ENCODE results near the gene MYCL. TPM values are rescaled to one million over a fixed set of nuclear protein-coding genes. Genes with fewer than 3 reads are reported as not detected.

The MYCL gene
- total and polyA plus RNA-seq, 2 experiments from 2014 or later: 6.3 to 7.8 TPM

DNA sequence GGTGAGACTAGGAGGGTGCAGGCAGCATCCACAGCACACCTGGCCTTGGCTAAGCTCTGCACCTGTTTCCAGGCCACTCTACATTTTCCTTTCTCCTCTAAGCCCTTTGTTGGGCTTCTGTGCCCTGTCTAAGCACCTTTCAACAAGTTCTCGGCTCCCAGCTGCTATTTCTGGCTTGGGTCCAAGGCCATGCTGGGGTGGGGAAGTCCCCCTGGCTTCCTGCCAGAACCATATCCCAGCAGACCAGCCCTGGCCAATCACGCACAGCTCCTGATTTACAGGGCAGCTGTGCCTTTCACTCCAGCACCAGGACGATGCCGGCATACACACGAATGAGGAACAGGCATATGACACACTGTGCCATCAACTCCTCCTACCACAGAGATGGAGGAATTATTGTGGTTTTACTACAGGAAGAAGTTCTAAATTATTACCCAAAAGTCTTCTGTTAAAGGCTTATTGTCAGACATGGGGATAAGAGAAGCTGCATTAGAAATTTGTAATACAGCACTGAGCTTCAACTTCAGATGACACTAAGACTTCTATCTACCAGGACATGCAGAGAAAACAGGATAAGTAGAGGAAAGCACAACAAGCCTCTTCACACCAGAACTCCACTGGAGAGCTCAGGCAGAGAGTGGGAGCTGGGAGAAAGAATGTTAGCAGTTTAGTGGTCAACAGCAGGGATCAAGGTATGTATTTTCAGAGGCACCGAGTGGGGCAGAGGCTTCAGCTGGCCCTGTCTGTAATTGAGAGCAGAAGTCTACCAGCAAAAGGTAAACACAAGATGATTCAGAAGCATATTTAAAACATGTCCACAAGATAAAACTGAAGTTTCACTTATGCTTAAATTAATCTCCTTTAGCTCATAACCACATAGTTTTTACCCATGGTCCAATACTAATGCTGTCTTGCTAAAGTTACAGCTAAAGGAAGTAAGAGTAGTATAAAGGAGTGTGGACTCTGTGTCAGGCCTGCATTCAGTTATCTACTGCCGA is 55.8 kb downstream of the MYCL start:
- Histone ChIP-seq H3K79me2 (peaks cover 18% of the 10 kb centered on the region), H3K9me2 (replicated peaks; ENCODE audit: insufficient read depth) (no peaks in the 10 kb centered on the region), H3K9me3 (ENCODE audit: low read depth) (no peaks in the 10 kb centered on the region), H2AFZ (no peak overlapping the region), H3K27me3 (no peaks in the 10 kb centered on the region), H3K4me1 (ENCODE audit: insufficient read depth) (peaks cover 21% of the 10 kb centered on the region), H3K27ac (peak overlapping the region; percentile 82), H4K20me1 (ENCODE audit: insufficient read depth, poor library complexity, severe bottlenecking) (peaks cover 4% of the 10 kb centered on the region), H3K4me2 (peak overlapping the region; percentile 34), H3K4me3 (no peak overlapping the region), H3K36me3 (replicated peaks; ENCODE audit: insufficient read depth, low read depth) (peaks cover 5% of the 10 kb centered on the region)
- peak; percentile 92 for DNase-seq (ENCODE audit: low spot score)
- WGBS (ENCODE audit: low lambda C conversion rate, missing lambda C conversion rate): 31% methylated on average over 7 of the region's 7 CpGs
- TF ChIP-seq EZH2 (IDR thresholded peaks at IDR 0.05; ENCODE audit: borderline replicate concordance) (no peak), EZH2phosphoT487 (IDR thresholded peaks at IDR 0.05; ENCODE audit: low read depth, severe bottlenecking, unreplicated experiment) (no peak)
- TF ChIP-seq, protein P1, sequence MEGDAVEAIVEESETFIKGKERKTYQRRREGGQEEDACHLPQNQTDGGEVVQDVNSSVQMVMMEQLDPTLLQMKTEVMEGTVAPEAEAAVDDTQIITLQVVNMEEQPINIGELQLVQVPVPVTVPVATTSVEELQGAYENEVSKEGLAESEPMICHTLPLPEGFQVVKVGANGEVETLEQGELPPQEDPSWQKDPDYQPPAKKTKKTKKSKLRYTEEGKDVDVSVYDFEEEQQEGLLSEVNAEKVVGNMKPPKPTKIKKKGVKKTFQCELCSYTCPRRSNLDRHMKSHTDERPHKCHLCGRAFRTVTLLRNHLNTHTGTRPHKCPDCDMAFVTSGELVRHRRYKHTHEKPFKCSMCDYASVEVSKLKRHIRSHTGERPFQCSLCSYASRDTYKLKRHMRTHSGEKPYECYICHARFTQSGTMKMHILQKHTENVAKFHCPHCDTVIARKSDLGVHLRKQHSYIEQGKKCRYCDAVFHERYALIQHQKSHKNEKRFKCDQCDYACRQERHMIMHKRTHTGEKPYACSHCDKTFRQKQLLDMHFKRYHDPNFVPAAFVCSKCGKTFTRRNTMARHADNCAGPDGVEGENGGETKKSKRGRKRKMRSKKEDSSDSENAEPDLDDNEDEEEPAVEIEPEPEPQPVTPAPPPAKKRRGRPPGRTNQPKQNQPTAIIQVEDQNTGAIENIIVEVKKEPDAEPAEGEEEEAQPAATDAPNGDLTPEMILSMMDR (IDR thresholded peaks at IDR 0.05; ENCODE audit: poor library complexity): no peak

Small RNA genes lying within 50 kb of the gene (small RNA-seq; reads per million reads assigned to genes)
- not detected for gene RF00019

Other genes starting within 250 kb of the MYCL start
- 2.1 and 5.1 TPM in 2 replicates for gene NT5C1A, start 229.8 kb downstream of the MYCL start, total RNA-seq
- 1.0 and 1.8 TPM in 2 replicates for gene NT5C1A, start 229.8 kb downstream of the MYCL start, polyA plus RNA-seq
- 14.2 and 15.8 TPM in 2 replicates for gene HPCAL4, start 210.5 kb downstream of the MYCL start, total RNA-seq
- gene HPCAL4, start 210.5 kb downstream of the MYCL start, polyA plus RNA-seq: 12.6 and 13.8 TPM in 2 replicates
- gene PPIE, start 163.0 kb downstream of the MYCL start, total RNA-seq: 35.5 and 42.6 TPM in 2 replicates
- gene PPIE, start 163.0 kb downstream of the MYCL start, polyA plus RNA-seq: 61.2 and 77.3 TPM in 2 replicates
- gene OXCT2, start 130.6 kb downstream of the MYCL start, total RNA-seq: 0.60 and 1.8 TPM in 2 replicates
- 0.25 and 0.39 TPM in 2 replicates for gene OXCT2, start 130.6 kb downstream of the MYCL start, polyA plus RNA-seq
- 5.5 and 7.6 TPM in 2 replicates for gene BMP8B, start 113.1 kb downstream of the MYCL start, total RNA-seq
- 1.9 and 3.1 TPM in 2 replicates for gene BMP8B, start 113.1 kb downstream of the MYCL start, polyA plus RNA-seq
- 17.2 and 20.0 TPM in 2 replicates for gene TRIT1, start 18.4 kb downstream of the MYCL start, total RNA-seq
- gene TRIT1, start 18.4 kb downstream of the MYCL start, polyA plus RNA-seq: 16.6 and 19.7 TPM in 2 replicates
- 2.7 and 4.8 TPM in 2 replicates for gene MFSD2A, start 53.2 kb upstream of the MYCL start, total RNA-seq
- 5.6 and 9.8 TPM in 2 replicates for gene MFSD2A, start 53.2 kb upstream of the MYCL start, polyA plus RNA-seq
- gene CAP1, start 138.8 kb upstream of the MYCL start, total RNA-seq: 186 and 191 TPM in 2 replicates
- 189 and 191 TPM in 2 replicates for gene CAP1, start 138.8 kb upstream of the MYCL start, polyA plus RNA-seq
- 64.2 and 86.5 TPM in 2 replicates for gene PPT1, start 195.3 kb upstream of the MYCL start, total RNA-seq
- gene PPT1, start 195.3 kb upstream of the MYCL start, polyA plus RNA-seq: 78.0 and 80.2 TPM in 2 replicates